Progenitor cell of endocrine pancreas (in vitro differentiated cells): ENCODE data around the gene CR1L. TPM values are rescaled to one million over a fixed set of nuclear protein-coding genes. Genes with fewer than 3 reads are reported as not detected.

Source experiments
- DNase-seq: peaks from one replicate; pipeline ENCODE4 v3.0.0; 2021; ENCODE audit warnings: low spot score; ENCODE audit not compliant: unreplicated experiment
- H3K27ac Mint-ChIP-seq: 2 replicates; pipeline ENCODE4 v1.8.0; 2021; ENCODE audit warnings: mild to moderate bottlenecking, moderate library complexity, mixed read lengths
- H3K27me3 Mint-ChIP-seq: 2 replicates; pipeline ENCODE4 v1.8.0; 2021; ENCODE audit warnings: mixed read lengths
- H3K36me3 Mint-ChIP-seq: 2 replicates; pipeline ENCODE4 v1.8.0; 2022; ENCODE audit warnings: mixed read lengths; ENCODE audit not compliant: insufficient read depth
- H3K4me1 Mint-ChIP-seq: 2 replicates; pipeline ENCODE4 v1.8.0; 2021; ENCODE audit warnings: low read depth, mixed read lengths
- H3K4me3 Mint-ChIP-seq: 2 replicates; pipeline ENCODE4 v1.8.0; 2021; ENCODE audit warnings: low read depth, mild to moderate bottlenecking, moderate library complexity, mixed read lengths
- H3K9me3 Mint-ChIP-seq: 2 replicates; pipeline ENCODE4 v1.8.0; 2021; ENCODE audit warnings: low read depth, mixed read lengths
- CTCF ChIP-seq: fragments of 200-600 bp; sonication (generic); IDR thresholded peaks from one replicate; pipeline ENCODE4 v1.5.0; 2021; ENCODE audit warnings: antibody characterized with exemption, mild to moderate bottlenecking; ENCODE audit not compliant: unreplicated experiment
- long read RNA-seq: library from polyadenylated mRNA; unstranded; transcript quantifications from one replicate; pipeline ENCODE4 v2.0.0, GENCODE V29; 2020
- total RNA-seq: library from RNA; stranded (reverse); gene quantifications from 2 replicates; pipeline ENCODE4 v1.2.1, GENCODE V29; 2021

Gene CR1L
- not detected in 2 replicates for total RNA-seq
- long read RNA-seq: 0 reads

GRCh38 chr1:207644852-207645634, at the start of gene CR1L:
Gene CR1L, plus strand, starts transcription at chr1:207645133. Its CDS starts 101 bp downstream, at chr1:207645234.
- no peak for TF ChIP-seq CTCF
- Mint-ChIP-seq H3K36me3 (no peaks in the 10 kb centered on the region), H3K27me3 (no peaks in the 10 kb centered on the region), H3K4me1 (peaks cover 26% of the 10 kb centered on the region), H3K27ac (no peak within 1 kb of the TSS), H3K9me3 (no peaks in the 10 kb centered on the region), H3K4me3 (no peak within 1 kb of the TSS)
- no peak for DNase-seq

GRCh38 chr1:207603777-207604176, 41.2 kb upstream of the CR1L start:
- no peaks in the 10 kb centered on the region for H3K36me3 Mint-ChIP-seq
- H3K27me3 Mint-ChIP-seq: no peaks in the 10 kb centered on the region
- H3K4me1 Mint-ChIP-seq: no peaks in the 10 kb centered on the region
- H3K9me3 Mint-ChIP-seq: peaks cover 3% of the 10 kb centered on the region
- TF ChIP-seq CTCF: no peak
- H3K27ac Mint-ChIP-seq: no peak overlapping the region
- H3K4me3 Mint-ChIP-seq: no peak overlapping the region
- no peak for DNase-seq

GRCh38 chr1:207605444-207606361, 39.2 kb upstream of the CR1L start:
- Mint-ChIP-seq H3K27ac (no peak overlapping the region), H3K27me3 (no peaks in the 10 kb centered on the region), H3K4me3 (no peak overlapping the region), H3K4me1 (no peaks in the 10 kb centered on the region), H3K9me3 (no peaks in the 10 kb centered on the region), H3K36me3 (no peaks in the 10 kb centered on the region)
- no peak for TF ChIP-seq CTCF
- DNase-seq: no peak

GRCh38 chr1:207606362-207606755, 38.6 kb upstream of the CR1L start:
- no peaks in the 10 kb centered on the region for H3K4me1 Mint-ChIP-seq
- no peaks in the 10 kb centered on the region for H3K9me3 Mint-ChIP-seq
- H3K4me3 Mint-ChIP-seq: no peak overlapping the region
- TF ChIP-seq CTCF: no peak
- H3K27ac Mint-ChIP-seq: no peak overlapping the region
- no peaks in the 10 kb centered on the region for H3K27me3 Mint-ChIP-seq
- no peaks in the 10 kb centered on the region for H3K36me3 Mint-ChIP-seq
- DNase-seq: no peak

GRCh38 chr1:207612762-207613161, 32.2 kb upstream of the CR1L start:
- H3K36me3 Mint-ChIP-seq: no peaks in the 10 kb centered on the region
- no peak for DNase-seq
- no peaks in the 10 kb centered on the region for H3K4me1 Mint-ChIP-seq
- H3K27ac Mint-ChIP-seq: no peak overlapping the region
- no peak overlapping the region for H3K4me3 Mint-ChIP-seq
- H3K27me3 Mint-ChIP-seq: no peaks in the 10 kb centered on the region
- TF ChIP-seq CTCF: no peak
- no peaks in the 10 kb centered on the region for H3K9me3 Mint-ChIP-seq
